Nephron progenitor cell (in vitro differentiated cells): ENCODE results near the gene SUN5.
A peak's percentile ranks its signal among the peaks of the same experiment; 100 is the strongest.

Source experiments
- DNase-seq: peaks from one replicate; pipeline ENCODE4 v3.0.0; 2021
- H3K27ac Mint-ChIP-seq: 2 replicates; pipeline ENCODE4 v1.8.0; 2021; ENCODE audit warnings: mild to moderate bottlenecking, moderate library complexity, mixed read lengths
- H3K27me3 Mint-ChIP-seq: 2 replicates; pipeline ENCODE4 v1.8.0; 2021; ENCODE audit warnings: mild to moderate bottlenecking, low read depth, mixed read lengths; ENCODE audit not compliant: poor library complexity
- H3K36me3 Mint-ChIP-seq: 2 replicates; pipeline ENCODE4 v1.8.0; 2021; ENCODE audit warnings: low read depth, mixed read lengths
- H3K4me1 Mint-ChIP-seq: 2 replicates; pipeline ENCODE4 v1.8.0; 2021; ENCODE audit warnings: mixed read lengths
- H3K4me3 Mint-ChIP-seq: 2 replicates; pipeline ENCODE4 v1.8.0; 2021; ENCODE audit warnings: mild to moderate bottlenecking, moderate library complexity, mixed read lengths
- H3K9me3 Mint-ChIP-seq: 2 replicates; pipeline ENCODE4 v1.8.0; 2021; ENCODE audit warnings: mild to moderate bottlenecking, moderate library complexity, mixed read lengths
- CTCF ChIP-seq: fragments of 200-600 bp; sonication (generic); IDR thresholded peaks from 2 replicates; pipeline ENCODE4 v1.5.0; 2021; ENCODE audit warnings: antibody characterized with exemption

SUN5 gene

GRCh38 chr20:32986331-32986966, 17.8 kb downstream of the SUN5 start:
- Mint-ChIP-seq H3K36me3 (no peaks in the 10 kb centered on the region), H3K27ac (no peak overlapping the region), H3K27me3 (peaks cover 3% of the 10 kb centered on the region), H3K4me1 (peaks cover 14% of the 10 kb centered on the region), H3K4me3 (no peak overlapping the region), H3K9me3 (no peaks in the 10 kb centered on the region)
- DNase-seq, result no peak
- TF ChIP-seq CTCF, result no peak

GRCh38 chr20:32985596-32985995, 18.6 kb downstream of the SUN5 start:
- Mint-ChIP-seq H3K36me3 (no peaks in the 10 kb centered on the region), H3K4me1 (peaks cover 14% of the 10 kb centered on the region), H3K4me3 (no peak overlapping the region), H3K27ac (no peak overlapping the region), H3K9me3 (no peaks in the 10 kb centered on the region), H3K27me3 (peaks cover 3% of the 10 kb centered on the region)
- TF ChIP-seq CTCF, result no peak
- no peak for DNase-seq

- Mint-ChIP-seq H3K27me3 (no peaks in the 10 kb centered on the region), H3K4me3 (no peak overlapping the region), H3K4me1 (peaks cover 14% of the 10 kb centered on the region), H3K27ac (no peak overlapping the region), H3K36me3 (no peaks in the 10 kb centered on the region), H3K9me3 (no peaks in the 10 kb centered on the region)
- TF ChIP-seq CTCF, result no peak
- no peak for DNase-seq
These were observed 19.4 kb downstream of the SUN5 start for GRCh38 chr20:32984631-32985354.

- TF ChIP-seq CTCF, result no peak
- Mint-ChIP-seq H3K4me3 (no peak overlapping the region), H3K4me1 (peaks cover 14% of the 10 kb centered on the region), H3K27me3 (no peaks in the 10 kb centered on the region), H3K36me3 (no peaks in the 10 kb centered on the region), H3K9me3 (no peaks in the 10 kb centered on the region), H3K27ac (no peak overlapping the region)
- DNase-seq, result peak; percentile 28
These were observed 20.0 kb downstream of the SUN5 start for GRCh38 chr20:32984196-32984595.

GRCh38 chr20:32983459-32984112, 20.6 kb downstream of the SUN5 start:
- TF ChIP-seq CTCF, result no peak
- Mint-ChIP-seq H3K27me3 (no peaks in the 10 kb centered on the region), H3K27ac (no peak overlapping the region), H3K9me3 (no peaks in the 10 kb centered on the region), H3K4me3 (no peak overlapping the region), H3K36me3 (no peaks in the 10 kb centered on the region), H3K4me1 (peaks cover 14% of the 10 kb centered on the region)
- DNase-seq, result no peak
